Measurements from ENCODE around the gene DNAH17.

DNAH17 gene

GRCh38 chr17:78476973-78477372 lies 100.2 kb downstream of the DNAH17 start:
- H3K27ac ChIP-seq = no peak overlapping the region
- CTCF ChIA-PET = no interaction called here
- peak; percentile 20 for DNase-seq (ENCODE audit: low spot score)
- POLR2A ChIA-PET (ENCODE audit: low non-redundant PET) = no interaction called here
- no peak for TF ChIP-seq CTCF (conservative IDR thresholded peaks at IDR 0.05; ENCODE audit: low read depth)

- no peak for TF ChIP-seq CTCF (conservative IDR thresholded peaks at IDR 0.05; ENCODE audit: low read depth)
- CTCF ChIA-PET = no interaction called here
- H3K27ac ChIP-seq = no peak overlapping the region
- DNase-seq (ENCODE audit: low spot score) = no peak
- POLR2A ChIA-PET (ENCODE audit: low non-redundant PET) = no interaction called here
Measured at GRCh38 chr17:78476149-78476548, 101.0 kb downstream of the DNAH17 start.

GRCh38 chr17:78475211-78475610 lies 102.0 kb downstream of the DNAH17 start:
- ChIA-PET CTCF (no interaction called here), POLR2A (ENCODE audit: low non-redundant PET) (no interaction called here)
- H3K27ac ChIP-seq = no peak overlapping the region
- TF ChIP-seq CTCF (conservative IDR thresholded peaks at IDR 0.05; ENCODE audit: low read depth) = no peak
- DNase-seq (ENCODE audit: low spot score) = no peak

GRCh38 chr17:78474614-78475146 lies 102.5 kb downstream of the DNAH17 start:
- DNase-seq (ENCODE audit: low spot score) = no peak
- ChIA-PET CTCF (no interaction called here), POLR2A (ENCODE audit: low non-redundant PET) (no interaction called here)
- H3K27ac ChIP-seq = no peak overlapping the region
- TF ChIP-seq CTCF (conservative IDR thresholded peaks at IDR 0.05; ENCODE audit: low read depth) = no peak

- CTCF ChIA-PET = no interaction called here
- no peak for DNase-seq (ENCODE audit: low spot score)
- POLR2A ChIA-PET (ENCODE audit: low non-redundant PET) = no interaction called here
- TF ChIP-seq CTCF (conservative IDR thresholded peaks at IDR 0.05; ENCODE audit: low read depth) = no peak
- H3K27ac ChIP-seq = no peak overlapping the region
Measured at GRCh38 chr17:78473951-78474613, 103.1 kb downstream of the DNAH17 start.

- ChIA-PET POLR2A (ENCODE audit: low non-redundant PET) (no interaction called here), CTCF (no interaction called here)
- H3K27ac ChIP-seq = no peak overlapping the region
- TF ChIP-seq CTCF (conservative IDR thresholded peaks at IDR 0.05; ENCODE audit: low read depth) = no peak
- no peak for DNase-seq (ENCODE audit: low spot score)
Measured at GRCh38 chr17:78472035-78472905, 104.9 kb downstream of the DNAH17 start.
